HG03097 (cell line): ENCODE measurements around the gene AFF3.
"Not testable (repeated sequence)": the region's sequence is repeated elsewhere in the genome, so short reads cannot be mapped to it uniquely, and the experiment has no call there.

Experiments used
- ATAC-seq: cut with Tn5 transposase; IDR thresholded peaks from one replicate; pipeline ENCODE4 v1.9.1; 2021; ENCODE audit not compliant: unreplicated experiment, low FRiP score

The AFF3 gene

DNA sequence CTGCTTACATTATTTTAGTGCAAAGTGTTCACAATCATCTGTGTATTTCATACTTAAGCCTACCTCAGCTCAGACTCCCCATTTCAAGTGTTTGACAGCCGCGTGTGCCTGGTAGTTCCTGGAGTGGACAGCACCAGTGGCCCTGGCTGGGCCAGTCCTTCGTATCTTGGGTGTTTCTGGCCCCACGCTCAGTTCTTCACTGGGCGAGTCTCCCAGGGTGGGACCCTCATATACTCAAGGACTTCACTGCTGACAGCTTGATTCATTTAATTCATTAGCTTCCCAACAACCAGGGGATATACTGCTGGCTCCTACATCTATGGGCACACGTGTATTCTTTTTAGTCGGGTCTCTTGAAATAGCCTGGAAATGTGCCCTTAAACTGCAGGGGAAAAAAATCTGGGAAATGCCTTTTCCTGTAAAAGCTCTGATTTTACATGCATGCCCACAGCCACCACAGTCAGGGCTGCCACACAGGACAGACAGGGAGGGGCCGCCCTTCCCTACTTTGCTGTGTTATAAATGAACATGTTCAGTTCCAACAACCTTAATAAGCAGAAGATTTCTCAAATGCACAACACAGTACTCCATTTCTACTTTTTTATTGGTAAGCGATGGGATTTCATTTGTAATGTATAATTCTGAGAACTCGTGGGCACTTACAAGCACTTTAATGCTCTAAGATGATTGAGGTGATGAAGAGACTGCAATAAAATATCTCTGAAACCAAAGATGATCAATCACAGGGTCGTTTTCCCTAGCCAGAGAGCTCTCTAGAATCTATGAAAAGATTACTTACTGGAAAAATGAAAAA, 447.1 kb downstream of the AFF3 start:
- ATAC-seq, result no peak

DNA sequence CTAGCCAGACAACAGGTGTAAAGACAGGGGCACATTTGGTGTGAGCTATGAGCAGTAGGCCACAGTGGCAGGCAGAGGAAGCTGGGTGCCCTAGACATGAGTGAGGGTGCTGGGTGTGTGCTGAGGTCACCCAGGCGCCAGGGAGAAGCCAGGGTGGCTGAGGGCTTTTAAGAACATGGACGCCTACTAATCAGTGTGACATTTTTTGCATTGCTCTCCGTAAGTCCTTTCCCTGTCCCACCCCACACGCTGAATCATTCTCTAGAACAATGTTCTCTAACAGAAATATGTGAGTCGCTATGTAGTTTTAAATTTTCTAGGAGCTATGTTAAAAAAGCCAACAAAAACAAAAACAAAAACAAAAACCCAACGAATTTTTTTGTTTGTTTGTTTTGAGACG, 448.1 kb downstream of the AFF3 start:
- ATAC-seq, result no peak

DNA sequence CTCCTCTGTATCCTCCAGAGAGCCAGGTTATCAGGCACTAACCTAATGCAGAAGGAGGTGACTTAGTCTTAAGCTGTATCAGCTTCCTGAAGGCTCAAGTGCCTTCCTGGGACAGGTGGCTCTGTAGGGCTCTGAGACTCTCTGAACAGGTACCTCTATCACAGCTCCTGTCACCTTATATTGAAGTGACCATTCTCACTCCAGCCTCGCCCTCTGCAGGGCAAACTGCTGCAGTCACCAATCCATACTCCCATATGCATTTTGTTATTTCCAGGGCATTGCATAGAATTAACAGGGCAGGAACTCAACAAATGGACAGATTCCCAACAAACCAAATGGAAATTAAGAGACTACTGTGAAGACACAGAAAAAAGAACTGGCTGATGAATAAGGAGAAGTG, 449.6 kb downstream of the AFF3 start:
- no peak for ATAC-seq

DNA sequence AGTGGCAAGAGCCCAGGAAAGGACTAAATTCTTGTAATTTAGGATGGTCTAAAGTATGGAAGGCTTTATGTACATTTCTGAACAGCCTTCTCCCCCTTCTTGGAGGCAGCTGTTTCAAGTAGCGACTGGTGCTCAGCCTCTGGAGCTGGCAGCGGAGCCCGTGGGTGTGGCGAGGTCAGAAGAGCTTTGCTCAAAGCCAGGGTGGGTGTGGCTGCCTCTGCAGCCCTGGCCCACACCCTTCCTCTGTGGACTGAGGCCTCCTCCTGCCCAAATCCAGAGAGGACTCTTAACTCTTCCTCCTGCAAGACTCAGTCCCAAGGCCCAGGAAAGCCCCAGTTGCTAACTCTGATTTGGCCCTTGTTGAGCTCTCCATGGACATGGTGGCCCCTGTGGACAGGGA, 450.5 kb downstream of the AFF3 start:
- ATAC-seq, result no peak

DNA sequence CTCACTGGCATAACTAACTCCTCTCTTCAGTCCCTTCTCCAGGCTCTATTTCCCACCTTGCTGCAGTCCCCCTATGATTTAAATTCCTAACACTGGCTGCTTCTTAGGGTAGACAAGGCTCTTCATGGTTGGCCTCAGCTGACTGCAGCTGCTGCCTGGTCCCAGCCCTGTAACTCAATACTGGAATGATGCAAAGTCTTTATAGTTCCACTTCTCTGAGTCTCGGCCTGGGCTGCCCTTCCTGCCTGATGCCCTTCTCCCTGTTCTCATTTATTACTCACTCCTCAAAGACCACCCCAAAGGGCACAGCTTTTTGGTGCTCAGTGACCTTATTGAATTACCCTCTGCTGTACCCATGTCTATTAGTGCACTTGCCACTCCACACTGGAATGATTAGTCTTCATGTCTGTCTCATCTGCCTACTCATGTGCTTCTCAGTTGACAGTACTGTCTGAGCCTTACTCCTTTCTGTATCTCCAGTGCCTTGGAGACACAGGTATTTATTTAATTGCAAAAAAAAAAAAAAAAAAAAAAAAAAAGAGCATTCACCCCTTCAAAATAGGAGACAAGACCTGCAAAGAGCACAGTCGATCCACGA, 453.1 kb downstream of the AFF3 start:
- no peak for ATAC-seq

DNA sequence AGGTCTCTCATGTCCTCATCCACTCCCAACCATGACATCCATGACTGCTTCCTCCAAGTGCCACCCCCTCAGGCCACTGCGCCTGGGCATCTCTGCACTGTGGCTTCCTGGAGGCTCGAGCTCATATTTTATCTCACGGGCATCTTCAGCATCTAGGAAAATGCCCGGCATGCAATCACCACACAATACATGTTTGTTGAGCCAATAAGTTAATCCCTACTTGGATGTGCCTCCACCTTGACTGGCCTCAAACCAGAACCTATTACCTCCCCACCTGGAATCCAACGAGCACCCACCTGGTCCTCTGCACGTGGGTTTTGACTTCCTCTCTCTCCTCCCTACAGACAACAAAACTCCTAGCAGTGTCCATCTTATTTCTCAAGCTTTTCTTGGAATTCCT, 453.7 kb downstream of the AFF3 start:
- ATAC-seq, result no peak

DNA sequence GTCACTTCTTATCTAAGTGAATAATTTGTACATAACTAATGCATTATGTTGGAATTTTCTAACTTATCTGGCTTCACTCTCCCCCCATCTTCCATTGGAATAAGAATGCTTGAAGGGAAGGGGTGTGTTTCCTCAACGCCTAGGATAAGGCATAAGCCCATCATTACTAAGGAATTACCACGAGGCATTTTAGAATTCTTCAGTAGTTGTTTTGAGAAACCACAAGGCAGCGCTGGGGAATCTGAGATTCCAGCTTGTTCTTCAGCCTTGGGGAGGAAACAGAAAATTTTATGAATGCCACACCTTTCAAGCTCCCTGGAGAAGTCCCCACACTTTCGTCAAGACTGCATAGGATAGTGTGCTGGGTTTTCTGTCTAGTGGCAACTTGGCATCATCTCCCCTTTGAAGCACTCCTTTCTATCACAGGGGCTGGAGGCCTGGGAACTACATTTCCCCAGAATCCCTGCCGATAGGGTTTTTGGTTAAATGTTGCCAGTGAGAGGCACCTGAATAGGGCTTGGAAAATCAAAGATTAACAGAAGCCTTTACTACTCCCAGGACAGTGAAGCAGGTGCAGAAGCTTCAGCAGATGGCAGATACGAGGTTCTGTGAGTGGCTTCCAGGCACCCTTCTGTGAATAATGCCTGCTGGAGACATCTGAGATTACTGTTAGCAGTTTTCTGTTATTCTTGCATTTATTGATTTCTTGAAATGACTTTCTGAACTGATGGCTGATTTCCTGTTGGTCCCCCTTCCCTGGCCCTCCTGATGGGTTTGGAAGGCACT, 459.9 kb downstream of the AFF3 start:
- no peak for ATAC-seq

DNA sequence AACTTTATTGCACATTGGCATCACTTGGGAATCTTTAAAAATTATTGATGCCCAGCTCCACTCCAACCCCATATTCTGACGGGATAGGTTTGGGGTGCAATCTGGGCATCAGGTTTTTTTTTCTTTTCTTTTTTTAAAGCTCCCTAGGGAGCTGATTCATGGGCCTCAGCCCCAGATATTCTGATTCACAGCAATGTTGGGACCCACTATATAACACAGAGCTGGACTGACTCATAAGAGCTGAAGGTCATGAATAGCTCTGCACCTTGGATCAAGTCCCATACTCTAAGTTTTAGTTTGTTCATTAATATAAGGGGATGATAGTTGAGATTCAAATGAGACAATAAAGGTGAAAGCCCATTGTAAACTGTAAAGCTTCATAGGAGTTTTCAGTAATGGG, 461.4 kb downstream of the AFF3 start:
- ATAC-seq, result no peak

DNA sequence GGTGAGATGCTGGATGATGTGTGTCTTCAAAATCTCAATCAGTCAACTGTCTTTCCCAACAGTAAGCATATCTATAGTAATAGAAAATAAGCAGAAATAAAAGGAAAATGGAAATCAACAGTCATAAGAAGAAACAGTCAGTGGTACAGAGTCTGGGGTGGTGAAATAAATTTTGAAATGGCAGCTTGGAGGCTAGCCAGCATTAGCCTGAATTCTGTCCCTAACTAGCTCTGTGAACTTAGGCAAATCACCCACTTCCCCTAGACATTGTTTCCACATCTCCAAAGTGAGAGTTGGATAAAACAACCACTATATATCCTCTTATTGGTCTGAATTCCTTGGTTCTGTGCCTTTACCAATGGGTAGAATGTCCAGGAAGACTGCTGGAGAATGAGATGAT, 462.9 kb downstream of the AFF3 start:
- no peak for ATAC-seq

DNA sequence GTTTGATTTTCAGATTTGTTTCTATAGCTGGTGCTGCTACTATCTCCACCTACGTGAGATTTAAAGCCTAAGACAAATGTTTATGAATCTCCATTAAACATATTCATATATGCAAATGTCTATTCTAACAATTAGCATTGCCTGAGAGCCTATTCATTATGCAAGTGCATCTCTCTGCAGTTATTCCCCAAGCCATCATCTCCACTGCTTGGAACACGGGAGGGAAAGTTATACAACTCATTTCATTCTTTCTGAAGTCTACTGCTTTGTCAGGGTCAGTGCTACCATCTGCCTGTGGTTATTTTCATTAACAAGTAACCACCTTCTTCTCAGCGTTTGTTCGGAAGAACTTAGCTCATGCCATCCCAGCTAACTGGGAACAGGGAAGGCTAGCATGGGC, 463.8 kb downstream of the AFF3 start:
- ATAC-seq, result no peak

DNA sequence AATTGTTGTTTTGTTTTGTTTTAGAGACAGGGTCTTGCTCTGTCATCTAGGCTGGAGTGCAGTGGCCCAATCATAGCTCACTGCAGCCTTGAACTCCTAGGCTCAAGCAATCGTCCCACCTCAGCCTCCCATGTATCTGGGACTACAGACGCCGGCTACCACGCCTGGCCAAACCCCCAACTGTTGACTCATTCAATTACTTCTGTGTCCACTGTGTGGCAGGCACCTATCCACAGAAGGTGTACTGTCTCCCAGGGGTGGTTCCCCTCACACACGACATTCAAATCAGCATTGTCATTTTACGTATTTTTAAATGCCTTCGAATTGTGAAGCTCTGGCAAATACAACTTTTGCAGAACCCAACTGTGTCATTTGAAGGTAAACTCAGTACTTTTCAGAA, 464.6 kb downstream of the AFF3 start:
- no peak for ATAC-seq

DNA sequence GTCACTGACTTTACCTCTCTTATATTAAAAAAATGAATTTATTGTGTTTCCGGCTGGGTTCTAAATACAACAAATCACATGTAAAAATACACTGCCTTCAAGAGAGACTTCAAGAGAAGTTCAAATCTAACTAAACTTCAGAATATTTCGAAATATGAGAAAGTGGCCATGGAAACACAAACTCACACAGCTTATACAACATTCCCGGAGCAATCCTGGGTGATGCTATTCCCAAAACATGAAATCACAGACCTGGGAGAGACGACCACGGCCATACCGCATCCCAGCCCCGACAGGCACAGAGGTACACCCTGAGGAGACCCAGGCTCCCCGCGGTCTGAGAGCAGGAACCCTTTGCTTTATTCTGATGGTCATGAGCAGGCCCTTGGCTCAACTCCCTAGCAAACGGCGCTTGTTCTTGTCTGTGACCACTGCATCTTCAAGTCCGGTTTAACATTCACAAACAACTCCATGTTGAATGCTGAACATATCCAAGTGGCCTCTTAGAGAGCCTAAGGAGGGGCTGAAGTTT, 467.2 kb downstream of the AFF3 start:
- ATAC-seq, result no peak

DNA sequence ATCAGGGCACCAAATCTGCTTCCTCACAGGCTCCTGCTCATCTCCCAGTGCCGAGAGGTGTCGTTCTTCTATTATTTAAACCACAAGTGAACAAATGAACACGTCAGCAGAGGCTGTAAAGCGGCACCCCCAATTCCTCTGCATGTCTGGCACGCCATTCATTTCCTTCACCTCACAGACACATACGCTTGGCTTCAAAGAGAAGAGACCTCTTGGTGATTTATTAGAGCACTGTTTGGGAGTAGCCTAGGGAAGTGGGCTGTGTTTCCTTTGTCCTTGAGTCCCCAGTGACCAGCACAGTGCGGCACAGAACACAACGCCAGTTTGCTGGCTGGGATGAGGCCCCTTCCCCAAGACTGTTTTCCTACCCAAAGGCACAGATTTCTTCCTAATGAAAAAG, 468.3 kb downstream of the AFF3 start:
- ATAC-seq, result no peak

DNA sequence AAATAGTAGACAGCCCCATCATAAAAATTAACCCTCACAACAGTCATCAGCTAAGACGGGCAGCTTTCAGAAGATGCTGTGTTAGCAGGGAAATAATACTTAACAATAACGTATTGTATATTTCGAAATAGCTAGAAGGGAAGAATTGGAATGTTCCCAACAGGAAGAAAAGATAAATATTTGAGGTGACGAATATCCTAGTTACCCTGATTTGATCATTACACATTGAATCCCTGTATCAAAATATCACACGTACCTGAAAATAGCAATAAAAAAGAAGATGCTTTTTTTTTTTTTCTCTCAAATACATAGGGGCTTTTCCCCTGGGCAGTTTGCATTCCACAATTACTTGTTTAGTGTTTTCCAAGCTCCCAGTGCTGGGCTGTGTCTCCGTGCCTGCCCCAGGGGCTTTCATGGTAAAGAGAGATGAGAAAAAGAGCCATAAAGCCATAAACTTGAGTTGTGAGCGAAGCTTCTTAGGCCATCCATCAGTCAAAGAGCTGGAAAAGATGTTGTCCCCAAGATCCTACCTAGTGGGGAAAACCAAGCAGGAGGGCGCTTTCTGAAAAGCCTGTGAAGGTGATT, 469.5 kb downstream of the AFF3 start:
- ATAC-seq, result no peak

DNA sequence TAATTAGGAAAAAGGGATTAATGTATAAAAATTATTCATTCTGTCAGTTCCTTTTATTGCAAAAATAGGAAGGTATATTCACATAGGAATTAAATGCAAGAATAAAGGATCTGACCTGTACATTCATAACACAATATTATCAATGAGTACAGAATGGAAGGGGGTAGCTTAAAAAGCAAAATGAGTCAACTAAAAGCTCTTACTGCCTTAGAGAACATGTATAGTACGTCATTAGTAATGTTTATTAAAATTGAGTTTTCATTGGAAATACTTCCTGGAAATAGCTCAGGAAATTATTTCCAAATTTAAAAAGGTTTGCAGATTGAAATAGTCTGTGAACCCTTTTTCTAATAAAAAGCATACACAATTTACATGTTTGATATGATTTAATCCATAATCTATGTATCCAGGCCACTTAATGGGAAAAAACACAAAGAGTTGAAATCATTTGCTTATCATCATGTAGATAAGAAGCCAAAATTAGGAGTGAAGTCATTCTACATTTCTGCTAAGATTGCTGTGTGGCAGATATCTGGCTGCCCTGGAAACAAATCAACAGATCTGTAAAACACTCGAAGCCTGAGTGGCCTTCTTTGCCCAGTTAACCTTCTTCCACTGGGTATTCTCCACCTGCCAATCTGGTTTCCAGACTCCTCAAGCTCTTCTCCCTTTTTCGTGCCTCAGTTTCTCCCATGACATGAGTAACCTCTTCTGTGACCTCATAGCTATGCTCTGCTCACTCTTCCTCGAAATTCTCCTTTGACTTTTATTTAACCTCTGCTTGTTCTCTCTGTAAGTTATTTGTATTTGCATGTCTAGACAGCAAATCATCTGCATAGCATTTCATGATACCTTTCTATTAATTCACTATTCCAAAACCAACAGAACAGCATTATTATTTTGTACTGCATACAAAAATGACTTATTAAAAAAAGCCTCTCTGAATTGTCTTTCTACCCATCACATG, 471.3 kb downstream of the AFF3 start:
- no peak for ATAC-seq

DNA sequence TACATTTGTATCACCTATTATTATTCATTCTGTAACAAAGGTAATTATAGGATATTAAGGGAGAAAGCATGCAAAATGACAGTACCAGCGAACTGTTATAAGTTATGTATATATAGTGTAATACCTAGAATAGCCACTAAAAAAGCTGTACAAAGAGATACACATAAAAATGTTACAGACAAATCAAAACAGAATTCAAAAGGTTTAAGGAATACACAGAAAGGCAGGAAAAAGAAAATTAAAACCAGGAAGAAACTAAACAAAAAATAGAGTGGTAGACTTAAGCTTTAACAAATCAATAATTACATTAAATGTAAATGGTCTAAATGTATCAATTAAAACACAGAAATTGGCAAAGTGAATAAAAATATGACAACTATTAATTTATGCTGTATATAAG, 476.1 kb downstream of the AFF3 start:
- no peak for ATAC-seq

DNA sequence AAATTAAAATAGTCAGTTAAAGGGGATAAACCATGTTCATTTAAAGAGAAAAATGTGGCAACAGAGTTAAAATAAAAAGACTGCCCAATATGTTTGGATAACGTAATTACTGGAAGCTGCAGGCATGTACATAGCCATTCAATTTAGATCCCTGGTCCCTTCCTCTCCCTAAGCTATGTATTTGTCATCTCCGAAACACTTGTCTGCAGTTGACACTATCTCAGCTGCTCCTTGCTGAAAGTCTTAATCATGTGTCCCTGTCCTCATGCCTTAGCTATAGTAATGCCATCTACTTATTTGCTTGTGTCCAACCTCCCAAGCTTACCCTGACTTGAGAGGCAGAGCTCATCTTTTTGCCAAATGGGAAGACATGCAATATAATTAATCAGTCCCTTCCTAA, 478.7 kb downstream of the AFF3 start:
- ATAC-seq, result no peak

DNA sequence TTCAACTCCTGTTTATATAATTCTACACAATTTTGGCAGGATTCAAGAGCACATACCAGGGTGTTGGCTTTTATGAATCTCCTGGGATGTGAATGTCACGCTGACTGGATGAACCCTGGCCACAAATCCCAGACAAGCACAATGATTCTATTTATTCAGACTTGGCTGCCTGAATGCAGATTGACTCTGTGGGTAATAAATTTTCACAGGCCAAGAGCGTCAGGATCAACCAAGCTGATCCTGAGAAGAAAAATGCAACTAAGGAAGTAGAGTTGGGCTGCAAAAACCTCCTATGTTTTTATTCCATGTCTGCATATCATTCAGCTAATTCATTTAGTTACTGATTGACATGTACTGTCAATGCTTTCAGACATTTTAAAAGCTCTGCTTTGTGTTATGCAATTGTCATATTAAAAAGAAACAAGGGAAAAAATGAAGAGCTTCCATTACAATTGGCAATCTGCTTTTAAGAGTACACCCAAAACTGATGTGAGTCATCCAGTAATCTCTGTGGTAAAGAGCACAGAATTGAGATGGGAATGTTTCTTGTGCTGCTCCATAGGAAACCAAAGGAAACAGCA, 479.5 kb downstream of the AFF3 start:
- ATAC-seq, result no peak

DNA sequence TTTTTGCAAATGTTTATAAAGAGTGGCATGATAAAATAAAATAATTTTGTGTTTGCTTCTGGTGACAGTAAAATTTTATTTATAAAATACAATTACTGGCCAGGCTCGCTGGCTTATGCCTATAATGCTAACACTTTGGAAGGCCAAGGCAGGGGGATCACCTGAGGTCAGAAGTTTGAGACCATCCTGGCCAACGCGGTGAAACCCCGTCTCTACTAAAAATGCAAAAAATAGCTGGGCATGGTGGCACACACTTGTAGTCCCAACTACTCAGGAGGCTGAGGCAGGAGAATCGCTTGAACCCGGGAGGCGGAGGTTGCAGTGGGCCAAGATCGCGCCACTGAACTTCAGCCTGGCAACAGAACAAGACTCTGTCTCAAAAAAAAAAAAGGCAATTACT, 480.6 kb downstream of the AFF3 start:
- ATAC-seq, result not testable (repeated sequence)
